ENCODE results near the gene POLD3. TPM values are rescaled to one million over a fixed set of nuclear protein-coding genes. Genes with fewer than 3 reads are reported as not detected.

The POLD3 gene
- total RNA-seq, 2 experiments from 2014 or later, result 46.5 to 47.5 TPM

GRCh38 chr11:74673693-74674360, 81.4 kb downstream of the POLD3 start:
- Mint-ChIP-seq H3K36me3 (ENCODE audit: low read depth) (no peaks in the 10 kb centered on the region), H3K27ac (no peak overlapping the region), H3K4me3 (no peak overlapping the region), H3K27me3 (no peaks in the 10 kb centered on the region), H3K4me1 (no peaks in the 10 kb centered on the region), H3K9me3 (no peaks in the 10 kb centered on the region)
- POLR2A ChIA-PET, result no interaction called here
- CTCF ChIA-PET, result no interaction called here
- DNase-seq, result no peak

DNA sequence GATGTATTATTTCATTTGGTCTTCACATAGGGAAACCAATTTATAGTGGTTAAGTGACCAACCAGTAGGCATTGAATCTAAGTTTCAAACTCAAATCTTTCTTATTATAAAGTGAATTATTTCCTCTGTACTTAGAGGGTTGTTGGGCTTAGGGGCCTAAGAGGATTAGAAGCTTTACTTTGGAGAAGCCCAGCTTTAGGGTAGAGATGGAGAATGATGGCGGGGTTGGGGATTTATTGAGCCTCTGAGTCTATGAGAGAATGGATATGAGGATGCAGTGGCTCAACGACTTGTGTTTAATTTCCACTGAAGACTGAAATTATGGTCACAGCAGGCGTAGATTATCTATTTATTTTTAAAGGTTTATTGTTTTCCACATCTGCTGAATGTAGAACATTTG, 83.4 kb downstream of the POLD3 start:
- H3K9me3 Mint-ChIP-seq, result no peaks in the 10 kb centered on the region
- no peak for DNase-seq
- no peak overlapping the region for H3K27ac Mint-ChIP-seq
- H3K27me3 Mint-ChIP-seq, result no peaks in the 10 kb centered on the region
- ChIA-PET POLR2A (no interaction called here), CTCF (interaction anchor here (0.5 to 0.8 kb wide), 2 partner anchors 11 to 23 kb away, joined by 3 read pairs; no protein-coding TSS in a partner anchor)
- H3K4me3 Mint-ChIP-seq, result no peak overlapping the region
- no peaks in the 10 kb centered on the region for H3K4me1 Mint-ChIP-seq
- no peaks in the 10 kb centered on the region for H3K36me3 Mint-ChIP-seq (ENCODE audit: low read depth)

DNA sequence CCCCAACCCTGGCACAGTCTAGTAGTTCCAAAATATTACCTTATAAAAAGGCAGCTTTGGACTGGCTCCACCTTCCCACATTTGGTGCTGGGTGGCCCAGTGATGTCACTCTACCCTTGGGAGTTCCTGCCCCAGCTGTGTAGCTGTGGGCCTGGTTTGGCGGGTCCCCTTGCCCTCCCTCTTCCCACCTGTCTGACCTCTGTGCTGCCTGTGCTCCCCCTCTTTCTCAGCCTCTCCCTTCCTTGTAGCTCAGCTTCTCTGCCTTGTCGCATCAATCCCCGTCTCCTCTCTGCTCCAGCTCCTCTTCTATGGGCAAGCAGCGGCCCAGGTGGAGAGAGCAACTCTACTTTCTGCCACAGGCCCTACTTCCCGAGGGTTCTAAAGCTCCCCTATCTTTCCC, 84.2 kb downstream of the POLD3 start:
- peak; percentile 2 for DNase-seq
- POLR2A ChIA-PET, result no interaction called here
- no peak overlapping the region for H3K27ac Mint-ChIP-seq
- no peaks in the 10 kb centered on the region for H3K9me3 Mint-ChIP-seq
- H3K4me1 Mint-ChIP-seq, result no peaks in the 10 kb centered on the region
- CTCF ChIA-PET, result interaction anchor here (0.5 to 0.8 kb wide), 2 partner anchors 12 to 22 kb away, joined by 3 read pairs; no protein-coding TSS in a partner anchor
- no peaks in the 10 kb centered on the region for H3K36me3 Mint-ChIP-seq (ENCODE audit: low read depth)
- no peak overlapping the region for H3K4me3 Mint-ChIP-seq
- no peaks in the 10 kb centered on the region for H3K27me3 Mint-ChIP-seq

GRCh38 chr11:74677131-74677530, 84.7 kb downstream of the POLD3 start:
- no peaks in the 10 kb centered on the region for H3K9me3 Mint-ChIP-seq
- H3K27me3 Mint-ChIP-seq, result no peaks in the 10 kb centered on the region
- H3K27ac Mint-ChIP-seq, result no peak overlapping the region
- no peak overlapping the region for H3K4me3 Mint-ChIP-seq
- no peaks in the 10 kb centered on the region for H3K36me3 Mint-ChIP-seq (ENCODE audit: low read depth)
- no peaks in the 10 kb centered on the region for H3K4me1 Mint-ChIP-seq
- ChIA-PET POLR2A (no interaction called here), CTCF (no interaction called here)
- peak; percentile 1 for DNase-seq

DNA sequence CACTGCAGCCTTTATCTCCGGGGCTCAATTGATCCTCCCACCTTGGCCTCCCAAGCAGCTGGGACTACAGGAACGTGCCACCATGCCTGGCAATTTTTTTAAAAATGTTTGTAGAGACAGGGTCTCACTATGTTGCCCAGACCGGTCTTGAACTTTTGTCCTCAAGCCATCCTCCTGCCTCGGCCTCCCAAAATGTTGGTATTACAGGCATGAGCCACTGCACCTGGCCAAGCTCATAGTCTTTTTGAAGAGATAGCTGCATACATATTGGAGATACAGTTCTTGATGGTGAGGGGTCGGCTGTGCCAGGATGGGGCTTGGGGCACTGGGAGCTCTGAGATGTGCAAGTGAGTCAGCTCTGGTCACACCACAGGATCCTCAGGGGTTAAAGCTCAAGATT, 85.7 kb downstream of the POLD3 start:
- H3K9me3 Mint-ChIP-seq, result no peaks in the 10 kb centered on the region
- H3K4me3 Mint-ChIP-seq, result no peak overlapping the region
- DNase-seq, result peak; percentile 6
- peaks cover 7% of the 10 kb centered on the region for H3K27me3 Mint-ChIP-seq
- no peaks in the 10 kb centered on the region for H3K4me1 Mint-ChIP-seq
- no peaks in the 10 kb centered on the region for H3K36me3 Mint-ChIP-seq (ENCODE audit: low read depth)
- no peak overlapping the region for H3K27ac Mint-ChIP-seq
- CTCF ChIA-PET, result no interaction called here
- POLR2A ChIA-PET, result no interaction called here

DNA sequence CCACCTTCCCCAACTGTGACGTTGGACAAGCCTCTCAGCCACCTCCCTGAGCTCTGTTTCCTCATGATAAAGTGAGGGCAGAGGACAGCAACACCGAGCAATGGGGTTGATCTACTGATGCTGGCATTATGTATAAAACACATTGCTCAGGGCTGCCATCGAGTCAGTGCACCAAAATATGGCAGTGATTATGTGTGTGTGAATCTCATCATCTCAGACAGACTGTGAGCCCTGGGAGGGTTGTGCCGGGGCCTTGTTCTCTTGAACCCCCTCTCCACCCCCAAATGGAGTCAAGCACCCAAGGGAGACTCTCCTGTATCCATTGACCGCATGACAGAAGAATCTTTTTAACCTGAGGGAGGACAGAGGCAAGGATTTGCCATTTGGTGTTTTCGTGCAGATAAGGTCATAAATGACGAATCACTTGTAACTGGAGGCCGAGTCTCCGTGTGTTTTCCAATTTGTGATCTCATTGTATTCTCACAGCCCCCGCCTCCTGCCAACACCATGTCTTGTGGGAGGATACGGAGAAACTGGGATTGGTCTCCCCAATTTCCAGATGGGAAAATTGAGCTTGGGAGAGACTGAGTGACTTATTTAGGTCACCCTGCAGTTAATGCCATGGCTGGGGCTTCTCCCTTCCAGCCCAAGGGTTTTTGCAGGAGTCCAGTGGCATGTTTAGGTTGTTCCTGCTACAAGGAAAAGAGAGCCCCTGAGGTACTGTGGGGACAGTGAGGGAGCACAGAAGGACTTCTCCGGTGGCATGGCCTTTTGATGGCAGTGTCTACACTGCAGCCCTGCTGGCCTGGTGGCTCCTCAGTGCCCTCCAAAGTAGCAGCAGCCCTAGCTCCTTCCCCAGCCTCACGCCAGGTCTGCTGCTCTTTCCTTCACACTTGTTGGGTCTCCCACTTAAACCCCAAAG, 86.5 kb downstream of the POLD3 start:
- ChIA-PET POLR2A (no interaction called here), CTCF (no interaction called here)
- Mint-ChIP-seq H3K27me3 (peaks cover 11% of the 10 kb centered on the region), H3K27ac (no peak overlapping the region), H3K36me3 (ENCODE audit: low read depth) (no peaks in the 10 kb centered on the region), H3K4me3 (no peak overlapping the region), H3K4me1 (no peaks in the 10 kb centered on the region), H3K9me3 (no peaks in the 10 kb centered on the region)
- no peak for DNase-seq

DNA sequence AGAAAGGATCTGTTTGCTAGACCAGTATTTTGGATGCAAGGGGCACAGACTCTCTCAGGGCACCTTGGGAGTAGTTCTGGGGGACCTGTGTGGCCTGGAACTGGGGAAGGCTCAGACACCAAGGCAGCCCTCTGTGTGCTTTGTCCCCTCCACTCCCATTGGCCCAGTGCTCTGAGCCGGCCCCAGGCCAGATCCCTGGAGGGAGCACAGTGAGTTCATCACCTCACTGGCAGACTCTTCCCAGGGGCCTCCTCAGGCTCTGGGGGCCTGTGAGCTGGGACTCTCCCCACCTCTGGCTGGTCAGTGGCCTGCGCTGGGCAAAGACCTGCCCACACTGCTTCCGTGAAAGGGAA, 87.1 kb downstream of the POLD3 start:
- CTCF ChIA-PET, result no interaction called here
- DNase-seq, result no peak
- H3K27ac Mint-ChIP-seq, result no peak overlapping the region
- no peaks in the 10 kb centered on the region for H3K9me3 Mint-ChIP-seq
- POLR2A ChIA-PET, result no interaction called here
- H3K36me3 Mint-ChIP-seq (ENCODE audit: low read depth), result no peaks in the 10 kb centered on the region
- H3K4me1 Mint-ChIP-seq, result no peaks in the 10 kb centered on the region
- H3K4me3 Mint-ChIP-seq, result no peak overlapping the region
- peaks cover 15% of the 10 kb centered on the region for H3K27me3 Mint-ChIP-seq

- no peaks in the 10 kb centered on the region for H3K36me3 Mint-ChIP-seq (ENCODE audit: low read depth)
- no peak overlapping the region for H3K4me3 Mint-ChIP-seq
- POLR2A ChIA-PET, result no interaction called here
- no peak for DNase-seq
- no peaks in the 10 kb centered on the region for H3K9me3 Mint-ChIP-seq
- CTCF ChIA-PET, result no interaction called here
- no peaks in the 10 kb centered on the region for H3K4me1 Mint-ChIP-seq
- H3K27me3 Mint-ChIP-seq, result peaks cover 19% of the 10 kb centered on the region
- H3K27ac Mint-ChIP-seq, result no peak overlapping the region
These were observed 87.8 kb downstream of the POLD3 start for GRCh38 chr11:74680035-74680671.

DNA sequence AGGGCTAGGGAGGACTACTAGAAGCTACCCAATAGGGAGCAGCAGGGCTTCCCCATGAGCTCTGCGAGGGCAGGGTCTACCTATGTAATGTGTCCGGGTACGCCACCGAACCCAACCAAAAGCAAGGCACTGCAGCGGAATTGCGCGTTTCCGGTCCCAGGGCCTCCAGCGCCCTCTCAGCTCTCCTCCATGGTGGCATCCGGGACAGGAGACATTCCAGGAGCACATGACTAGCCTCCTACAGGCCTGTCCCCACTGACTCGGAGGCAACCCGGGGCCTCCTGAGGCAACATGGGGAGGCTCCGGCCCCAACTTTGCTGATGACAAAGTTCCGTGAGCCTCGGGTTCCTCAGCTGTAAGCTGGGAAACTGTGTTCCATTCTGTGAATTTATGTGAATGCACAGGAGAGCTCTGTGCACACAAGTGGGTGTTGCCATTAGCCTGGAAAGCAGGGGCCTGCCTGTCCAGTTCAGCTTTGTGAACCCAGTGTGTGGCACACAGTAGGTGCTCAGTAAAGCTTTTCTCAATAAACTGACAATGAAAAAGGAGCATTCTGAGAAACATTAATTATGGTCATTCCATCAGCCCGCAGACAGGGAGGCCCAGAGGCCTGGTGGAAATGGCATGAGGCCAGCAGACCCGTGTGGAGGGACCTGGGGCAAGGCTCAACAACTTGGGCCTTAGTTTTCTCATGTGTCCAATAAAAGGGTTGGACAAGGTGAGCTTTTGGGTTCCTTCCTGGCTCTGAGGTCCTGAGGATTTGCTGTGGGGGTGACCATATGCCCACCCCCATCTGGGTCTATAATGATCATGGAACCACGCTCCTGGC, 88.5 kb downstream of the POLD3 start:
- H3K27me3 Mint-ChIP-seq, result peaks cover 20% of the 10 kb centered on the region

GRCh38 chr11:74681686-74682651, 89.6 kb downstream of the POLD3 start:
- ChIA-PET POLR2A (no interaction called here), CTCF (no interaction called here)
- peaks cover 20% of the 10 kb centered on the region for H3K27me3 Mint-ChIP-seq
- H3K4me1 Mint-ChIP-seq, result no peaks in the 10 kb centered on the region
- no peaks in the 10 kb centered on the region for H3K36me3 Mint-ChIP-seq (ENCODE audit: low read depth)
- H3K9me3 Mint-ChIP-seq, result no peaks in the 10 kb centered on the region
- no peak for DNase-seq
- H3K27ac Mint-ChIP-seq, result no peak overlapping the region
- no peak overlapping the region for H3K4me3 Mint-ChIP-seq

More for the DNA sequence above, 88.5 kb downstream of the POLD3 start:
- DNase-seq, result no peak
- Mint-ChIP-seq H3K4me3 (no peak overlapping the region), H3K27ac (no peak overlapping the region), H3K36me3 (ENCODE audit: low read depth) (no peaks in the 10 kb centered on the region), H3K4me1 (no peaks in the 10 kb centered on the region), H3K9me3 (no peaks in the 10 kb centered on the region)
- ChIA-PET POLR2A (no interaction called here), CTCF (interaction anchor here (0.7 kb wide), 1 partner anchor 22 kb away, joined by 3 read pairs; no protein-coding TSS in a partner anchor)

DNA sequence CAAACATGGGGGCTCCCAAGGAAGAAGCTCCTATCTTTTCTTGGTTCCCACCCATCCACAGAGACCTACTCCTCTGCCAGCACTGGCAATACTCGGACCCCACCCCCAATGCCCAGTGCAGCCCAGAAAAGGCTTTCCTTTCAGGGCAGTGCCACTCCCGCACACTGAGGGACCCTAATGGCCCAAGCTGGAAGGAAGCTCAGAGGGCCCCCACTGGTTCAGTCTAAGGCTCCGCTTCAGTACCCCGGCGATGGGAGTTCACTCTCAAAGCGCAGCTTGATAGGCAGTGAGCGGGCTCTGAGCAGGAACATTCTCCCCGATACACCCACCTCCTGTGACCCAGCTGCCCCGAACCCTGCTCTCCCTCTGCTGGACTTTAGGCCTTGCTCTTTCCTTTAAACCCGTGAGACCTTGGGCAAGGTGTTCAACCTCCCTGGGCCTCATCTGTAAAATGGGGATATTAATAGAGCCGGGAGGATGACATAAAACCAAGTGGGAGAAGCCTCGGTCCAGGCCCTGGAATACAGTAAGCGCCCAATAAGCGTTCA, 90.4 kb downstream of the POLD3 start:
- Mint-ChIP-seq H3K36me3 (ENCODE audit: low read depth) (no peaks in the 10 kb centered on the region), H3K27me3 (peaks cover 20% of the 10 kb centered on the region), H3K4me3 (no peak overlapping the region), H3K9me3 (no peaks in the 10 kb centered on the region), H3K4me1 (no peaks in the 10 kb centered on the region), H3K27ac (no peak overlapping the region)
- POLR2A ChIA-PET, result no interaction called here
- CTCF ChIA-PET, result no interaction called here
- DNase-seq, result no peak
